Parietal lobe (tissue), 2 donors: ENCODE data around the gene TAF1. TPM values are rescaled to one million over a fixed set of nuclear protein-coding genes. Genes with fewer than 3 reads are reported as not detected.

Source experiments
- small RNA-seq: library from RNA; depleted of rRNA; stranded (forward); fragments of <200 nt; gene quantifications from one replicate; pipeline ENCODE3, GENCODE V24; 2014; ENCODE audit warnings: low replicate concordance
- total RNA-seq: library from RNA; depleted of rRNA; stranded (reverse); fragments of >200 nt; gene quantifications from one replicate; pipeline ENCODE4 v1.2.3, GENCODE V29; 2014

TAF1 gene
- total RNA-seq = 111 TPM

DNA sequence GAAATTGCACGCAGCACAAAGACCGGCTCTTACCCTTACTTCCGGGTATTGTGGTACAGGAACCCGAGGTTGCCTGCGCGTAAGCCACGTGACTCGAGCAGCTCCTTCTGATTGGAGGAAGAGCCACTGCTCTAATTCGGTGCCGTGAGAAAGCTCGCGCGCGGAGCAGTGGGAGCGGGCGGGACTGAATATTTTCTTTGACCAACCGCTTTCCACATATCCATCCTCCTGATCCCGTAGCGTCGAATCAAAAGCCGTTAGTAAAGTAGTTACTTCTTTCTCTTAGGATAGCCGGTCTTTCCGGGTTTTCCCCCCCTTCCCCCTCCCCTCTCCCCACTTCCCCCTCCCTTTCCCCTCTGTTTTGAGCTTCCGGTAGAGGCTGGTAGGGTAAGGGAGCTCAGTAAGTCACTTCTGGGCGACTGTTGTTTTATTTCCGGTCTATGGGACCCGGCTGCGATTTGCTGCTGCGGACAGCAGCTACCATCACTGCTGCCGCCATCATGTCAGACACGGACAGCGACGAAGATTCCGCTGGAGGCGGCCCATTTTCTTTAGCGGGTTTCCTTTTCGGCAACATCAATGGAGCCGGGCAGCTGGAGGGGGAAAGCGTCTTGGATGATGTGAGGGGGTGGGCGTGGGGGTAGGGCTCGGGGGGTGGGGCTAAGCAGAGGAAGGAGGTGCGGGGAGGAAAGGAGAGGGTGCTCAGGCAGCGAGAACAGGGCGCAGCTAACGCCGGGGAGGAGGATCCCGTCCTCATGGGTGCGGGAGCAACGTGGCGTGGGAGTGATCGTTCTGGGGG is at the start of gene TAF1:
TAF1 (plus strand) TSS at position 483 of the 799 bp plus-strand sequence; CDS start at position 501, 18 bp downstream.

Small RNA genes within 50 kb of the gene (small RNA-seq; reads per million reads assigned to genes)
- gene AL590762.4 (not detected), gene RF00019 (not detected)

Other genes with a start within 250 kb of the TAF1 start
- gene MED12, start 247.8 kb upstream of the TAF1 start, total RNA-seq = 46.0 TPM
- gene NLGN3, start 221.5 kb upstream of the TAF1 start, total RNA-seq = 29.1 TPM
- gene GJB1, start 143.1 kb upstream of the TAF1 start, total RNA-seq = not detected
- 35.4 TPM for gene ZMYM3, start 112.2 kb upstream of the TAF1 start, total RNA-seq
- 372 TPM for gene NONO, start 82.7 kb upstream of the TAF1 start, total RNA-seq
- 6.6 TPM for gene ITGB1BP2, start 64.6 kb upstream of the TAF1 start, total RNA-seq
- gene OGT, start 166.7 kb downstream of the TAF1 start, total RNA-seq = 406 TPM
- gene GCNA, start 212.1 kb downstream of the TAF1 start, total RNA-seq = 5.3 TPM